NT2/D1 (cell line): Measurements from ENCODE around the gene PRR3.

Source experiments
- SUZ12 ChIP-seq: IDR thresholded peaks from 2 replicates; pipeline ENCODE4 v1.6.1; 2011; ENCODE audit not compliant: insufficient read length, insufficient read depth; ENCODE audit errors: extremely low read depth
- ZNF274 ChIP-seq: IDR thresholded peaks from 2 replicates; pipeline ENCODE4 v1.6.1; 2011; ENCODE audit warnings: mild to moderate bottlenecking, low read depth, low read length

GRCh38 chr6:30564114-30564513, 7.0 kb downstream of the PRR3 start:
- no peak for TF ChIP-seq SUZ12
- TF ChIP-seq ZNF274 = no peak
